H1 (cell line): ENCODE measurements around the gene TUT1. TPM values are rescaled to one million over a fixed set of nuclear protein-coding genes. Genes with fewer than 3 reads are reported as not detected.

Source experiments
- CTCF ChIA-PET: fragments of 300-600 bp; sonication (Branson Sonifier 250); formaldehyde crosslinking; loops from one replicate; lab custom pipeline; 2021; ENCODE audit not compliant: partially characterized antibody; lab: Charles Lee
- POLR2A ChIA-PET: fragments of 300-600 bp; sonication (Branson Sonifier 250); formaldehyde crosslinking; loops from one replicate; lab custom pipeline; 2021; ENCODE audit warnings: inconsistent platforms; ENCODE audit not compliant: partially characterized antibody; lab: Charles Lee
- DNase-seq, 2 experiments: peaks; one replicate each; pipeline versions ENCODE4 v3.0.0 to v3.0.0-alpha.2; 2010 to 2022; ENCODE audit warnings: low spot score in 2 of 2, low read depth in 1 of 2, mixed read lengths in 1 of 2
- FAIRE-seq: peaks from 2 replicates; lab custom pipeline; 2011; peaks lifted over from hg19 to GRCh38; lab: Jason Lieb, UNC
- H2AFZ ChIP-seq: 2 replicates; pipeline ENCODE4 v1.8.1; 2012; ENCODE audit warnings: low read length, inconsistent platforms
- H2AK5ac ChIP-seq: 2 replicates; pipeline ENCODE4 v1.6.1; 2013; ENCODE audit warnings: low read depth, low read length
- H2BK120ac ChIP-seq: replicated peaks from 2 replicates; pipeline ENCODE3; 2013; ENCODE audit warnings: low read depth, low read length, inconsistent platforms
- H2BK12ac ChIP-seq: 2 replicates; pipeline ENCODE4 v1.6.1; 2013; ENCODE audit warnings: low read depth, low read length
- H2BK15ac ChIP-seq: 2 replicates; pipeline ENCODE4 v1.6.1; 2013; ENCODE audit warnings: low read length
- H2BK20ac ChIP-seq: 2 replicates; pipeline ENCODE4 v1.6.1; 2013; ENCODE audit warnings: low read length
- H2BK5ac ChIP-seq: 2 replicates; pipeline ENCODE4 v1.6.1; 2013; ENCODE audit warnings: low read depth, low read length
- H3K14ac ChIP-seq: 2 replicates; pipeline ENCODE4 v1.6.1; 2013; ENCODE audit warnings: inconsistent platforms; ENCODE audit not compliant: insufficient read length
- H3K18ac ChIP-seq: 2 replicates; pipeline ENCODE4 v1.6.1; 2013; ENCODE audit warnings: low read length; ENCODE audit errors: extremely low read depth
- H3K23ac ChIP-seq: 2 replicates; pipeline ENCODE4 v1.6.1; 2013; ENCODE audit warnings: inconsistent platforms; ENCODE audit not compliant: insufficient read length
- H3K23me2 ChIP-seq: 2 replicates; pipeline ENCODE4 v1.6.1; 2013; ENCODE audit warnings: low read depth, low read length
- H3K27ac ChIP-seq: 2 replicates; pipeline ENCODE4 v1.6.1; 2011; ENCODE audit warnings: low read depth, low read length, inconsistent platforms
- H3K27me3 ChIP-seq, 4 experiments: replicated peaks in 1 of 4; 1 replicate in 1 of 4; 2 replicates in 3 of 4; pipeline versions ENCODE4 v1.6.1 to v1.8.1; 2011 to 2013; ENCODE audit warnings: low read length in 3 of 4, mild to moderate bottlenecking in 3 of 4, inconsistent platforms in 2 of 4, mixed read lengths in 2 of 4, moderate library complexity in 1 of 4; ENCODE audit not compliant: control insufficient read depth in 3 of 4, insufficient read depth in 3 of 4; ENCODE audit errors: extremely low read depth in 1 of 4
- H3K36me3 ChIP-seq, 4 experiments: 2 replicates each; pipeline versions ENCODE4 v1.6.1 to v1.8.1; 2011 to 2013; ENCODE audit warnings: mild to moderate bottlenecking in 4 of 4, low read length in 3 of 4, moderate library complexity in 2 of 4, control low read depth in 1 of 4, inconsistent platforms in 1 of 4; ENCODE audit not compliant: insufficient read depth in 4 of 4, control insufficient read depth in 2 of 4
- H3K4ac ChIP-seq: replicated peaks from 2 replicates; pipeline ENCODE3; 2013; ENCODE audit warnings: low read length, low read depth, mixed read lengths, inconsistent platforms; ENCODE audit not compliant: insufficient read length
- H3K4me1 ChIP-seq, 4 experiments: replicated peaks in 1 of 4; 1 replicate in 1 of 4; 2 replicates in 3 of 4; pipeline versions ENCODE4 v1.6.1 to v1.8.1; 2011 to 2013; ENCODE audit warnings: low read length in 3 of 4, inconsistent platforms in 2 of 4, mixed read lengths in 1 of 4; ENCODE audit not compliant: insufficient read depth in 4 of 4, control insufficient read depth in 3 of 4
- H3K4me2 ChIP-seq, 2 experiments: 2 replicates each; pipeline versions ENCODE4 v1.6.1 to v1.8.1; 2011 to 2013; ENCODE audit warnings: low read depth in 2 of 2, low read length in 2 of 2, control low read depth in 1 of 2, inconsistent platforms in 1 of 2, mild to moderate bottlenecking in 1 of 2; ENCODE audit not compliant: insufficient read depth in 1 of 2
- H3K4me3 ChIP-seq, 4 experiments: fragments of 200-600, 300-600 bp in 1 of 4; sonication (generic), shearing (Covaris generic), sonication (Bioruptor Twin) in 1 of 4; 2 replicates each; pipeline versions ENCODE4 v1.5.1 to v1.8.1; 2011 to 2016; ENCODE audit warnings: low read length in 4 of 4, low read depth in 3 of 4, control low read depth in 2 of 4, inconsistent platforms in 2 of 4, mild to moderate bottlenecking in 2 of 4, mixed read lengths in 1 of 4, moderate library complexity in 1 of 4; ENCODE audit not compliant: insufficient read depth in 2 of 4; ENCODE audit errors: extremely low read depth in 1 of 4
- H3K56ac ChIP-seq: replicated peaks from 2 replicates; pipeline ENCODE3; 2013; ENCODE audit warnings: low read depth, mild to moderate bottlenecking, mixed read lengths, low read length, inconsistent platforms; ENCODE audit not compliant: insufficient read length
- H3K79me1 ChIP-seq: 2 replicates; pipeline ENCODE4 v1.6.1; 2013; ENCODE audit warnings: low read depth, low read length, control low read depth
- H3K79me2 ChIP-seq, 2 experiments: 2 replicates each; pipeline versions ENCODE4 v1.6.1 to v1.8.1; 2012 to 2013; ENCODE audit warnings: low read length in 2 of 2, mild to moderate bottlenecking in 2 of 2, inconsistent platforms in 1 of 2; ENCODE audit not compliant: insufficient read depth in 2 of 2, control insufficient read depth in 1 of 2
- H3K9ac ChIP-seq, 4 experiments: replicated peaks in 1 of 4; 1 replicate in 1 of 4; 2 replicates in 3 of 4; pipeline versions ENCODE4 v1.6.1 to v1.8.1; 2011 to 2013; ENCODE audit warnings: low read depth in 3 of 4, low read length in 3 of 4, control low read depth in 2 of 4, mild to moderate bottlenecking in 2 of 4, moderate library complexity in 2 of 4, inconsistent platforms in 1 of 4; ENCODE audit errors: extremely low read depth in 1 of 4
- H3K9me3 ChIP-seq, 2 experiments: 2 replicates each; pipeline versions ENCODE4 v1.6.1 to v1.8.1; 2012 to 2013; ENCODE audit warnings: mild to moderate bottlenecking in 2 of 2, moderate library complexity in 2 of 2, control low read depth in 1 of 2, inconsistent platforms in 1 of 2, low read depth in 1 of 2, low read length in 1 of 2, mixed read lengths in 1 of 2; ENCODE audit not compliant: insufficient read depth in 2 of 2
- H4K20me1 ChIP-seq, 2 experiments: replicated peaks in 1 of 2; 2 replicates each; pipeline versions ENCODE3 to v1.8.1; 2011 to 2013; ENCODE audit warnings: inconsistent platforms in 2 of 2, low read length in 2 of 2, mild to moderate bottlenecking in 1 of 2; ENCODE audit not compliant: insufficient read depth in 2 of 2, control insufficient read depth in 1 of 2
- H4K5ac ChIP-seq: 2 replicates; pipeline ENCODE4 v1.6.1; 2013; ENCODE audit warnings: low read length, low read depth, mixed read lengths, inconsistent platforms; ENCODE audit not compliant: insufficient read length
- H4K8ac ChIP-seq: 2 replicates; pipeline ENCODE4 v1.8.0; 2013; ENCODE audit warnings: mild to moderate bottlenecking, moderate library complexity, low read length, inconsistent platforms; ENCODE audit not compliant: insufficient read depth; ENCODE audit errors: extremely low read depth
- H4K91ac ChIP-seq: replicated peaks from 2 replicates; pipeline ENCODE3; 2013; ENCODE audit warnings: low read length, mixed read lengths, inconsistent platforms; ENCODE audit not compliant: insufficient read length
- BRCA1 ChIP-seq: IDR thresholded peaks from 2 replicates; pipeline ENCODE4 v1.6.1; 2012; ENCODE audit warnings: low read depth, low read length, improper control_type of control experiment
- NANOG ChIP-seq: IDR thresholded peaks from 2 replicates; pipeline ENCODE4 v1.6.1; 2011; ENCODE audit warnings: low read length, low read depth, mild to moderate bottlenecking, inconsistent platforms; ENCODE audit not compliant: insufficient read depth, poor library complexity, severe bottlenecking
- POLR2A ChIP-seq, 2 experiments: IDR thresholded peaks; 1 replicate in 1 of 2; 2 replicates in 1 of 2; pipeline ENCODE4 v1.6.1; 2011; ENCODE audit warnings: low read depth in 2 of 2, low read length in 2 of 2, mild to moderate bottlenecking in 2 of 2; ENCODE audit errors: control extremely low read depth in 1 of 2
- RAD21 ChIP-seq, 2 experiments: IDR thresholded peaks in 1 of 2; conservative IDR thresholded peaks in 1 of 2; 2 replicates each; pipeline ENCODE4 v1.6.1; 2011; ENCODE audit warnings: low read depth in 2 of 2, low read length in 2 of 2, improper control_type of control experiment in 1 of 2, inconsistent platforms in 1 of 2, mild to moderate bottlenecking in 1 of 2, moderate library complexity in 1 of 2
- SP4 ChIP-seq: IDR thresholded peaks from 2 replicates; pipeline ENCODE4 v1.6.1; 2012; ENCODE audit warnings: low read length, inconsistent platforms
- WGBS, 2 experiments: shearing (Covaris generic) in 1 of 2; methylation state at CpG; one replicate each; pipeline versions ENCODE4 v1.1.6 to v1.1.7; 2013 to 2015; ENCODE audit warnings: low lambda C conversion rate in 2 of 2, mixed read lengths in 2 of 2, inconsistent platforms in 1 of 2, low coverage in 1 of 2, missing lambda C conversion rate in 1 of 2; ENCODE audit not compliant: insufficient replicate concordance in 2 of 2, insufficient coverage in 1 of 2, insufficient read length in 1 of 2; ENCODE audit errors: extremely low coverage in 1 of 2, missing lambda C conversion rate in 1 of 2; 5-methylcytosine and 5-hydroxymethylcytosine counted together
- polyA plus RNA-seq, 7 experiments: library from polyadenylated mRNA; depleted of rRNA in 3 of 7; stranded (reverse) in 5 of 7; unstranded in 2 of 7; fragments of >200 nt in 5 of 7; fragments of 200-250 nt in 2 of 7; gene quantifications; 1 replicate in 5 of 7; 2 replicates in 1 of 7; 4 replicates in 1 of 7; pipeline versions ENCODE4 v1.2.1 to v1.2.3, GENCODE V29; 2011 to 2013; ENCODE audit warnings: missing spikeins in 2 of 7, mixed read lengths in 2 of 7
- total RNA-seq: library from RNA; stranded (reverse); fragmentation: NEBNext Ultra II Directional; extraction: Animal tissue kit (Norgen Biotek cat#: 25700); gene quantifications from 2 replicates; pipeline ENCODE4 v1.2.1, GENCODE V29; 2021

TUT1 gene
- total and polyA plus RNA-seq, 2 of the 8 experiments (the other 6 are each of a cell fraction or from before 2014, with no cell fraction given): 17.8 to 24.6 TPM

GRCh38 chr11:62627713-62628112 is 36.4 kb upstream of the TUT1 start:
- Histone ChIP-seq H3K4ac (no peak overlapping the region), H3K4me3 (no peak overlapping the region), H3K56ac (no peak overlapping the region), H3K27me3 (no peaks in the 10 kb centered on the region), H3K79me2 (no peaks in the 10 kb centered on the region), H4K20me1 (peaks cover 4 to 9% of the 10 kb centered on the region in 2 experiments), H2BK5ac (no peak overlapping the region), H3K14ac (no peak overlapping the region), H2BK12ac (no peak overlapping the region), H2BK20ac (no peak overlapping the region), H3K4me2 (no peak overlapping the region), H4K8ac (no peak overlapping the region), H3K27ac (no peak overlapping the region), H3K36me3 (peaks cover 50 to 72% (median 62%) of the 10 kb centered on the region in 4 experiments), H3K9ac (no peak overlapping the region), H3K23ac (no peak overlapping the region), H4K91ac (no peak overlapping the region), H3K9me3 (no peaks in the 10 kb centered on the region), H2AK5ac (no peak overlapping the region), H2AFZ (no peak overlapping the region), H4K5ac (no peak overlapping the region), H3K23me2 (no peaks in the 10 kb centered on the region), H2BK120ac (no peak overlapping the region), H3K18ac (no peak overlapping the region), H2BK15ac (no peak overlapping the region), H3K4me1 (no peaks in the 10 kb centered on the region), H3K79me1 (no peaks in the 10 kb centered on the region)
- TF ChIP-seq POLR2A (IDR thresholded peaks at IDR 0.05; ENCODE audit: control extremely low read depth in 1 of 2, low read depth in 2 of 2, low read length in 2 of 2): no peak
- peak in 1 of 2 experiments; percentile 12; a peak in 1 of 4 replicates for TF ChIP-seq RAD21 (IDR thresholded peaks at IDR 0.05 in 1 of 2, conservative IDR thresholded peaks at IDR 0.05 in 1 of 2; ENCODE audit: low read depth in 2 of 2, low read length in 2 of 2)
- no peak for TF ChIP-seq SP4
- TF ChIP-seq NANOG: no peak
- no peak for TF ChIP-seq BRCA1
- no peak for FAIRE-seq
- no peak for DNase-seq
- ChIA-PET POLR2A (interaction anchor here (0.6 to 1.2 kb wide), 4 partner anchors 56 to 266 kb away, joined by 3 read pairs; partner anchors contain the start of gene HNRNPUL2), CTCF (interaction anchor here (1.1 to 1.8 kb wide), 4 partner anchors 16 to 233 kb away, joined by 3 to 5 read pairs (median 4); partner anchors contain the start of gene TUT1)
- 91% methylated on average over 3 of the region's 3 CpGs; no CpG with 5 or more reads in 1 of the 2 experiments for WGBS, 2 experiments
